HEK293T (cell line): ENCODE measurements around the gene THRB.

Experiments used
- CTCF ChIA-PET: fragments of 350-600 bp; formaldehyde crosslinking; extraction: SDS; loops from one replicate; lab custom pipeline; 2021; ENCODE audit warnings: antibody characterized with exemption, inconsistent platforms; lab: Yijun Ruan, JAX
- POLR2A ChIA-PET: fragments of 350-600 bp; formaldehyde crosslinking; extraction: SDS; loops from one replicate; lab custom pipeline; 2020; ENCODE audit warnings: antibody characterized with exemption, inconsistent platforms; lab: Yijun Ruan, JAX
- DNase-seq: peaks from one replicate; pipeline ENCODE4 v3.0.0; 2012; ENCODE audit warnings: mixed read lengths; ENCODE audit errors: extremely low spot score
- ARNT ChIP-seq: fragments of 450-650 bp; IDR thresholded peaks from 2 replicates; pipeline ENCODE4 v1.6.1; 2017; ENCODE audit warnings: mild to moderate bottlenecking
- BHLHE40 ChIP-seq: fragments of 450-650 bp; IDR thresholded peaks from 2 replicates; pipeline ENCODE4 v1.6.1; 2016; ENCODE audit warnings: mild to moderate bottlenecking, moderate library complexity, borderline replicate concordance
- CTBP1 ChIP-seq: fragments of 450-650 bp; IDR thresholded peaks from 2 replicates; pipeline ENCODE4 v1.6.1; 2016; ENCODE audit warnings: borderline replicate concordance
- ELF4 ChIP-seq: fragments of 450-650 bp; IDR thresholded peaks from 2 replicates; pipeline ENCODE4 v1.6.1; 2017; ENCODE audit warnings: antibody characterized with exemption
- FOXA1 ChIP-seq: fragments of 450-650 bp; IDR thresholded peaks from 2 replicates; pipeline ENCODE4 v1.6.1; 2016; ENCODE audit warnings: mild to moderate bottlenecking
- FOXK2 ChIP-seq: fragments of 450-650 bp; IDR thresholded peaks from 2 replicates; pipeline ENCODE4 v1.6.1; 2016; ENCODE audit warnings: mild to moderate bottlenecking
- FOXM1 ChIP-seq: fragments of 450-650 bp; IDR thresholded peaks from 2 replicates; pipeline ENCODE4 v1.6.1; 2017; ENCODE audit warnings: mild to moderate bottlenecking, borderline replicate concordance
- HDGF ChIP-seq: fragments of 450-650 bp; IDR thresholded peaks from 2 replicates; pipeline ENCODE4 v1.6.1; 2017; ENCODE audit warnings: antibody characterized with exemption, borderline replicate concordance
- L3MBTL2 ChIP-seq: fragments of 450-650 bp; conservative IDR thresholded peaks from 2 replicates; pipeline ENCODE4 v1.6.1; 2016; ENCODE audit warnings: mild to moderate bottlenecking
- LEF1 ChIP-seq: fragments of 450-650 bp; IDR thresholded peaks from 2 replicates; pipeline ENCODE4 v1.6.1; 2017; ENCODE audit warnings: mild to moderate bottlenecking, borderline replicate concordance
- NFRKB ChIP-seq: fragments of 450-650 bp; IDR thresholded peaks from 2 replicates; pipeline ENCODE4 v1.6.1; 2016; ENCODE audit warnings: mild to moderate bottlenecking, moderate library complexity
- SP1 ChIP-seq: fragments of 450-650 bp; IDR thresholded peaks from 2 replicates; pipeline ENCODE4 v1.6.1; 2017
- SUZ12 ChIP-seq: fragments of 450-650 bp; IDR thresholded peaks from 2 replicates; pipeline ENCODE4 v1.6.1; 2016; ENCODE audit warnings: mild to moderate bottlenecking
- TARDBP ChIP-seq: fragments of 450-650 bp; IDR thresholded peaks from 2 replicates; pipeline ENCODE4 v1.6.1; 2016
- ZNF384 ChIP-seq: fragments of 450-650 bp; IDR thresholded peaks from 2 replicates; pipeline ENCODE4 v1.6.1; 2016
- TF ChIP-seq, protein P1 (sequence below): fragments of 450-650 bp; IDR thresholded peaks from 2 replicates; pipeline ENCODE4 v1.6.1; 2016

THRB gene

DNA sequence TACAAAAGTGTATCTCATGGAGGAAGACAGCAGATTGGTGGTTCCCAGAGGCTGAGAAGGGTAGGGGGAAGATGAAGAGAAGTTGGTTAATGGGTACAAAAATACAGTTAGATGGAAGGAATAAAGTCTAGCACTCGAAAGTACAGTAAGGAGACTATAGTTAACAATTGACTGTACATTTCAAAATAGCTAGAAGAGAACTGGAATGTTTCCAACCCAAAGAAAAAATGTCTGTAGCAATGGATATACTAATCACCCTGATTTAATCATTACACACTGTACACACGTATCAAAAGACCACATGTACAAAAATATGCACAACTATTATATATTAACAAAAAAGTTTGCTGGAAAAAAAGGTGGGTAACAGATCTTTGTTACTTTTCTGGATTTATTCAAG, 57.3 kb downstream of the THRB start:
- DNase-seq = no peak
- no peak for TF ChIP-seq HDGF
- no peak for TF ChIP-seq SUZ12
- TF ChIP-seq L3MBTL2 = no peak
- no peak for TF ChIP-seq NFRKB
- TF ChIP-seq LEF1 = no peak
- no peak for TF ChIP-seq ELF4
- TF ChIP-seq ARNT = no peak
- TF ChIP-seq, protein P1, sequence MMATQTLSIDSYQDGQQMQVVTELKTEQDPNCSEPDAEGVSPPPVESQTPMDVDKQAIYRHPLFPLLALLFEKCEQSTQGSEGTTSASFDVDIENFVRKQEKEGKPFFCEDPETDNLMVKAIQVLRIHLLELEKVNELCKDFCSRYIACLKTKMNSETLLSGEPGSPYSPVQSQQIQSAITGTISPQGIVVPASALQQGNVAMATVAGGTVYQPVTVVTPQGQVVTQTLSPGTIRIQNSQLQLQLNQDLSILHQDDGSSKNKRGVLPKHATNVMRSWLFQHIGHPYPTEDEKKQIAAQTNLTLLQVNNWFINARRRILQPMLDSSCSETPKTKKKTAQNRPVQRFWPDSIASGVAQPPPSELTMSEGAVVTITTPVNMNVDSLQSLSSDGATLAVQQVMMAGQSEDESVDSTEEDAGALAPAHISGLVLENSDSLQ = no peak
- no peak for TF ChIP-seq FOXK2
- TF ChIP-seq ZNF384 = no peak
- TF ChIP-seq FOXM1 = no peak
- ChIA-PET POLR2A (no interaction called here), CTCF (no interaction called here)

DNA sequence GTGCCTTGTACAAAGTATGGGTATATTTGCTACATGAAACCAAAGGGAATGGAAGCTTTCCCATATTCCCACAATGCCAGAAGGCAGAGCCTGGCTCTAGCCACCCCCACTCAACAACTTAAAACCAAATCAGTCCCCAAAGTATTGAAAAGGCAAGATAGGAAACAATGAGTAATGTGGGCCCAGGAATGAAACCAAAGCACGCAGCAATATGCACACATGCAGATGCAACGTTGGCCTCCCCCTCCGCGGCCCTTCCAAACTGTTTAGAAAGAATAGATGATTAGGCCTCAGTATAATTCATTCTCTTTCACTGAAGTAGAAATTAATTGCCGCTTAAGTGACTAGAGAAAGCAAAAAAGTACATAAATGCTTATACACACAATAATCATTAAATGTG, 59.1 kb downstream of the THRB start:
- TF ChIP-seq TARDBP (no peak), SP1 (no peak), FOXM1 (no peak), ELF4 (no peak), ARNT (no peak)
- POLR2A ChIA-PET = no interaction called here
- DNase-seq = no peak
- CTCF ChIA-PET = no interaction called here

- DNase-seq = no peak
- CTCF ChIA-PET = no interaction called here
- TF ChIP-seq L3MBTL2 = no peak
- TF ChIP-seq, protein P1 = no peak
- TF ChIP-seq ELF4 = no peak
- no peak for TF ChIP-seq BHLHE40
- TF ChIP-seq LEF1 = no peak
- no peak for TF ChIP-seq FOXA1
- TF ChIP-seq FOXM1 = no peak
- no peak for TF ChIP-seq SUZ12
- no peak for TF ChIP-seq CTBP1
- no peak for TF ChIP-seq ZNF384
- no peak for TF ChIP-seq NFRKB
- TF ChIP-seq HDGF = no peak
- TF ChIP-seq SP1 = no peak
- TF ChIP-seq ARNT = no peak
- TF ChIP-seq FOXK2 = no peak
- TF ChIP-seq TARDBP = no peak
- POLR2A ChIA-PET = no interaction called here
These were observed 60.0 kb downstream of the THRB start for GRCh38 chr3:24434651-24435050.

GRCh38 chr3:24433838-24434591, 60.6 kb downstream of the THRB start:
- CTCF ChIA-PET = no interaction called here
- POLR2A ChIA-PET = interaction anchor here (0.7 kb wide), 1 partner anchor 45 kb away, joined by 3 read pairs; no protein-coding TSS in a partner anchor
- TF ChIP-seq HDGF (no peak), BHLHE40 (no peak), L3MBTL2 (no peak), TARDBP (no peak), LEF1 (no peak), ARNT (no peak), FOXK2 (no peak), CTBP1 (no peak), ZNF384 (no peak), NFRKB (no peak), SUZ12 (no peak), FOXM1 (no peak), ELF4 (no peak), SP1 (no peak), FOXA1 (no peak)
- TF ChIP-seq, protein P1 = no peak
- no peak for DNase-seq

DNA sequence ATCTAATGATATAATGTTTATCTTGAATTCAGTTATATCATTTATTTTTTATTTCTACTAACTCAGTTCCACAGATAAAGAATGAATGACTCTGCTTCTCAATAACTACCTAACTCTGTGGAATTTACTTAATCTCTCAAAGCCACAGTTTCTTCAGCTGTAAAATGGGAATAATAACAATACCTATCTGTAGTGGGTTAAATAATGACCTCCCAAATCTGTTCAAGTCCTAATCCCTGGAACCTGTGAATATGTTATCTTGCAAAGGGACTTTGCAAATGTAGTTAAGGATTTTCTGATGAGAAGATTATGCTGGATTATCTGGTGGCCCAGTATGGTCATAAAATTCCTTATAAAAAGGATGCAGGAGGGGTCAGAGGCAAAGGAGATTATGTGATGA, 61.7 kb downstream of the THRB start:
- TF ChIP-seq ARNT = no peak
- no peak for TF ChIP-seq BHLHE40
- TF ChIP-seq FOXM1 = no peak
- TF ChIP-seq SUZ12 = no peak
- no peak for TF ChIP-seq TARDBP
- TF ChIP-seq HDGF = no peak
- TF ChIP-seq FOXK2 = no peak
- TF ChIP-seq ELF4 = no peak
- TF ChIP-seq CTBP1 = no peak
- TF ChIP-seq SP1 = no peak
- TF ChIP-seq NFRKB = no peak
- no peak for TF ChIP-seq FOXA1
- CTCF ChIA-PET = no interaction called here
- DNase-seq = no peak
- POLR2A ChIA-PET = no interaction called here

DNA sequence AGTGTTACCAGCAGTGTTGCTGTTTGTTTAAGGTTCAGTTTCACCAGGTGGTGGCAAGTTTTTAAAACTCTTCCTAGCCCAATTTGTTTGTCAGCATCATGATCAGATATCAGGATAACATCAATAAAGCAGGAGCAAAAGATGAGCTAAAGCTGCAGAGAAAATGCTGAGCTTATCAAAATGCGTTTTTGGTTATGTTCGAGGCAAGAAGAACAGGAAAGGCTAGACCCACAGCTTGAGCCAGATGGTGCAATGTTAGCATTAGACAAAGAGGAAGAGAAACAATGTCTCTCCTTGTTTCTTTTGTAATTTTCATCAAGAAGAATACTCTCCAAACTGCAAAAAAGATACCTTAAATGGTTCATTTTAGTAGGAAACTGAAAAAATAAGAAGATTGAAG, 66.2 kb downstream of the THRB start:
- DNase-seq = no peak
- ChIA-PET POLR2A (no interaction called here), CTCF (no interaction called here)
- no peak for TF ChIP-seq HDGF
- TF ChIP-seq LEF1 = no peak
- TF ChIP-seq TARDBP = no peak
- TF ChIP-seq FOXK2 = no peak
- TF ChIP-seq CTBP1 = no peak
- TF ChIP-seq ELF4 = no peak
- no peak for TF ChIP-seq FOXM1
- no peak for TF ChIP-seq ARNT
- no peak for TF ChIP-seq SUZ12
- TF ChIP-seq NFRKB = no peak
- no peak for TF ChIP-seq L3MBTL2
- TF ChIP-seq, protein P1 = no peak
- TF ChIP-seq BHLHE40 = no peak
- no peak for TF ChIP-seq FOXA1
- TF ChIP-seq SP1 = no peak
- TF ChIP-seq ZNF384 = no peak
